ENCODE measurements around the gene NLN. TPM values are rescaled to one million over a fixed set of nuclear protein-coding genes. Genes with fewer than 3 reads are reported as not detected.

NLN gene
- total and polyA plus RNA-seq, 2 donors from 2014 or later = 6.2 to 25.0 TPM

GRCh38 chr5:65797481-65797880 lies 75.5 kb downstream of the NLN start:
- Histone ChIP-seq H3K4me3 (ENCODE audit: low read length in 3 of 3) (no peak overlapping the region), H3K36me3 (ENCODE audit: control insufficient read depth in 2 of 3, insufficient read depth in 3 of 3, low read length in 3 of 3) (no peaks in the 10 kb centered on the region), H3K9me3 (ENCODE audit: control insufficient read depth in 2 of 3, insufficient read depth in 1 of 3, low read length in 3 of 3) (no peaks in the 10 kb centered on the region), H3K4me1 (ENCODE audit: control insufficient read depth in 2 of 3, insufficient read depth in 2 of 3, low read depth in 1 of 3, low read length in 3 of 3) (no peaks in the 10 kb centered on the region), H3K9ac (ENCODE audit: low read length in 3 of 3) (no peak overlapping the region), H3K27me3 (ENCODE audit: control insufficient read depth, insufficient read depth, low read length) (no peaks in the 10 kb centered on the region), H3K27ac (ENCODE audit: low read depth in 2 of 2, low read length in 2 of 2) (no peak overlapping the region)
- FAIRE-seq (no peak), DNase-seq (no peak)
- intact Hi-C loops (cut with DNase I) = no loop called here
- no peak for TF ChIP-seq CTCF (IDR thresholded peaks at IDR 0.05; ENCODE audit: borderline replicate concordance, extremely low read depth, insufficient read depth)

DNA sequence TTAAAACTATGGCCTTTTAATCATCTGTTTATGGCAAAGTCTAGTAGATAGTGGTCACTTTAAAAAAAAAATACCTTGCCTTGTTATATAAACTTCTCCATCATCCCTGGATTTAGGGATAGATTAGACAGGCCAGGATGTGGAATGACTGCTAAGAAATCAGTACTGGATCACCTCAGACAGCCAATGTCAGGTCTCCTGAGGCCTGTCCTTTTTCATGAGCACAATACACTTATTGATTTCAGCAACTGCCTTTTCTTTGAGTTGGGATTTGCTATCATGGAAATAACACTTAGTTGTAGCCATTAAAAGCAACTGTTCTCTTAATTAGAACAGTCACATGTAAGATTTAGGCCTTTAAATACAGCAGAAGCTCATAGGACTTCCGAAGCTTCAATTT lies 77.9 kb downstream of the NLN start:
- no peak for FAIRE-seq

GRCh38 chr5:65800775-65801174 lies 78.8 kb downstream of the NLN start:
- TF ChIP-seq CTCF (IDR thresholded peaks at IDR 0.05; ENCODE audit: borderline replicate concordance, extremely low read depth, insufficient read depth) = no peak
- H3K27me3 ChIP-seq (ENCODE audit: control insufficient read depth, insufficient read depth, low read length) = no peaks in the 10 kb centered on the region
- DNase-seq (no peak), FAIRE-seq (no peak)
- no peak overlapping the region for H3K27ac ChIP-seq (ENCODE audit: low read depth in 2 of 2, low read length in 2 of 2)
- no peaks in the 10 kb centered on the region for H3K9me3 ChIP-seq (ENCODE audit: control insufficient read depth in 2 of 3, insufficient read depth in 1 of 3, low read length in 3 of 3)
- no peaks in the 10 kb centered on the region for H3K4me1 ChIP-seq (ENCODE audit: control insufficient read depth in 2 of 3, insufficient read depth in 2 of 3, low read depth in 1 of 3, low read length in 3 of 3)
- no peak overlapping the region for H3K9ac ChIP-seq (ENCODE audit: low read length in 3 of 3)
- intact Hi-C loops (cut with DNase I) = no loop called here
- no peaks in the 10 kb centered on the region for H3K36me3 ChIP-seq (ENCODE audit: control insufficient read depth in 2 of 3, insufficient read depth in 3 of 3, low read length in 3 of 3)
- no peak overlapping the region for H3K4me3 ChIP-seq (ENCODE audit: low read length in 3 of 3)

More for the DNA sequence above, 77.9 kb downstream of the NLN start:
- no peak overlapping the region for H3K4me3 ChIP-seq (ENCODE audit: low read length in 3 of 3)
- H3K9me3 ChIP-seq (ENCODE audit: control insufficient read depth in 2 of 3, insufficient read depth in 1 of 3, low read length in 3 of 3) = no peaks in the 10 kb centered on the region
- H3K4me1 ChIP-seq (ENCODE audit: control insufficient read depth in 2 of 3, insufficient read depth in 2 of 3, low read depth in 1 of 3, low read length in 3 of 3) = no peaks in the 10 kb centered on the region
- H3K36me3 ChIP-seq (ENCODE audit: control insufficient read depth in 2 of 3, insufficient read depth in 3 of 3, low read length in 3 of 3) = no peaks in the 10 kb centered on the region
- H3K27ac ChIP-seq (ENCODE audit: low read depth in 2 of 2, low read length in 2 of 2) = no peak overlapping the region
- H3K9ac ChIP-seq (ENCODE audit: low read length in 3 of 3) = no peak overlapping the region
- no peaks in the 10 kb centered on the region for H3K27me3 ChIP-seq (ENCODE audit: control insufficient read depth, insufficient read depth, low read length)
- no peak for TF ChIP-seq CTCF (IDR thresholded peaks at IDR 0.05; ENCODE audit: borderline replicate concordance, extremely low read depth, insufficient read depth)
- no peak for DNase-seq
- intact Hi-C loops (cut with DNase I) = no loop called here

DNA sequence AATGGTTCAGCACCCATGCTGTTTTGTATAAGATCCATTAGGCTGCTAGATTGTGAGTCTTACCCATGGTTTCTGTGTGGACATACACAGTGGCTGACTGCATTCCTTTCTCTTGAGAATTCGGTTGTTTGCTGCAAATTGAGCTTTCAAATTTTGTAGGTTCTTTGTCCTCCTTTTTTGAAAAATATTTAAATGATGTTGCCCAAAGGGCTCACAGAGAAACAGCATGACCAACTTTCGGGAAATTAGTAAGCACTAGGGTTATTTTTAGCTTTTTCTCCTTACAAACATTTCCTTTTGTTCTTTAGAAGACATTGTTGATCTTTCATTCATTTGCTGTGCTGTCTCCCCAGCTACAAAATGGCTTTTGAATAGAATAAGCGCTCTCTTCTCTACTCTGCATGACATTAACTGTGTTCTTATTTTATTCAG lies 79.4 kb downstream of the NLN start:
- Histone ChIP-seq H3K27me3 (ENCODE audit: control insufficient read depth, insufficient read depth, low read length) (no peaks in the 10 kb centered on the region), H3K4me1 (ENCODE audit: control insufficient read depth in 2 of 3, insufficient read depth in 2 of 3, low read depth in 1 of 3, low read length in 3 of 3) (no peaks in the 10 kb centered on the region), H3K4me3 (ENCODE audit: low read length in 3 of 3) (no peak overlapping the region), H3K9me3 (ENCODE audit: control insufficient read depth in 2 of 3, insufficient read depth in 1 of 3, low read length in 3 of 3) (no peaks in the 10 kb centered on the region), H3K9ac (ENCODE audit: low read length in 3 of 3) (no peak overlapping the region), H3K27ac (ENCODE audit: low read depth in 2 of 2, low read length in 2 of 2) (no peak overlapping the region), H3K36me3 (ENCODE audit: control insufficient read depth in 2 of 3, insufficient read depth in 3 of 3, low read length in 3 of 3) (no peaks in the 10 kb centered on the region)
- intact Hi-C loops (cut with DNase I) = no loop called here
- no peak for FAIRE-seq
- TF ChIP-seq CTCF (IDR thresholded peaks at IDR 0.05; ENCODE audit: borderline replicate concordance, extremely low read depth, insufficient read depth) = no peak
- no peak for DNase-seq

All from kidney (tissue), 14 donors.